Prostate gland (tissue), 2 donors: Measurements from ENCODE around the gene SMIM14. TPM values are rescaled to one million over a fixed set of nuclear protein-coding genes. Genes with fewer than 3 reads are reported as not detected.

Experiments
- DNase-seq: peaks from one replicate; pipeline ENCODE4 v3.0.0-alpha.2; 2019; ENCODE audit warnings: low spot score
- H3K27ac ChIP-seq, 2 donors: fragments of 200-600 bp; sonication (generic); 2 replicates each; pipeline ENCODE4 v1.5.1; 2017 to 2019
- H3K27me3 ChIP-seq: fragments of 200-600 bp; sonication (generic); replicated peaks from 2 replicates; pipeline ENCODE4 v1.5.1; 2019; ENCODE audit not compliant: insufficient read depth
- H3K36me3 ChIP-seq, 2 donors: fragments of 200-600 bp; sonication (generic); 1 replicate in 1 of 2; 2 replicates in 1 of 2; pipeline versions ENCODE4 v1.5.1 to v1.8.1; 2017 to 2019
- H3K4me1 ChIP-seq: fragments of 200-600 bp; sonication (generic); replicated peaks from 2 replicates; pipeline ENCODE4 v1.5.1; 2019
- H3K4me3 ChIP-seq, 2 donors: fragments of 200-600 bp; sonication (generic); 2 replicates each; pipeline ENCODE4 v1.5.1; 2017 to 2019
- H3K9me3 ChIP-seq: fragments of 200-600 bp; sonication (generic); 2 replicates; pipeline ENCODE4 v1.5.1; 2017
- POLR2A ChIP-seq: fragments of 450-650 bp; IDR thresholded peaks from one replicate; pipeline ENCODE4 v1.6.1; 2016; ENCODE audit warnings: antibody characterized with exemption, mild to moderate bottlenecking
- POLR2AphosphoS5 ChIP-seq: sonication (generic); formaldehyde crosslinking; IDR thresholded peaks from one replicate; pipeline ENCODE4 v1.6.1; 2017; ENCODE audit warnings: antibody characterized with exemption
- WGBS: methylation state at CpG from one replicate; pipeline ENCODE4 v1.1.5; 2018; 5-methylcytosine and 5-hydroxymethylcytosine counted together
- intact Hi-C: fragments of 100-400 bp; cut with DNase I; formaldehyde crosslinking; loops from one replicate; pipeline ENCODE4 v1.14.2; 2022
- total RNA-seq, 2 donors: library from RNA; depleted of rRNA; stranded (reverse); fragments of >200 nt; gene quantifications; one replicate each; pipeline ENCODE4 v1.1.0, GENCODE V29; 2016
- TF ChIP-seq, protein P1 (sequence below), 4 experiments: fragments of 200-600 bp in 2 of 4; fragments of 450-650 bp in 2 of 4; sonication (generic) in 2 of 4; IDR thresholded peaks; 1 replicate in 3 of 4; 2 replicates in 1 of 4; pipeline ENCODE4 v1.5.1; 2016 to 2019; ENCODE audit warnings: antibody characterized with exemption in 4 of 4, mild to moderate bottlenecking in 2 of 4, moderate library complexity in 2 of 4

SMIM14 gene
- total RNA-seq, 2 donors from 2014 or later, result 36.1 to 101 TPM

DNA sequence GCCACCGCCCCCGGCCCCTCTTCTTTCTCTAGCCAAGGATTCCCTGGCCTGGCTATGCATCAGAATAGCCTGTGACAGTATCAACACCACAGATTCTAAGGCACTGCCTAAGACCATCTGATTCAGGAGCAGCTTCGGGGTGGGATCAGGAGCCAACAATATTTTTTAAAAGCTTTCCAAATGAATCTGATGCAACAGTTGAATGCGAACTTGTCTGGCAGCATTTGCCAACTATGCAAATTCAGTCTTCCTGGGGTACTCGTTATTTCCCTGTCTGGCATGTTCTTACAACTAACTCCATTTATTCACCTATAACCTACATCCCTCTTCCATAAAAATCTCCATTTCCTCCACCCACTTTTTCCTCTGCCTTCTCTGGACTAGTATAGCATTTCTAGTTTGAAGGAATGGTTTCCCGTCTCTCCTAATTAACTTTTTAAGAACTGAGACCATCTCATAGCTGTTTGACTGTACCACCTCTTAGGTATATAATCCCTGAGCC lies 75.3 kb downstream of the SMIM14 start:
- no peak for TF ChIP-seq POLR2A
- TF ChIP-seq POLR2AphosphoS5, result no peak
- TF ChIP-seq, protein P1, sequence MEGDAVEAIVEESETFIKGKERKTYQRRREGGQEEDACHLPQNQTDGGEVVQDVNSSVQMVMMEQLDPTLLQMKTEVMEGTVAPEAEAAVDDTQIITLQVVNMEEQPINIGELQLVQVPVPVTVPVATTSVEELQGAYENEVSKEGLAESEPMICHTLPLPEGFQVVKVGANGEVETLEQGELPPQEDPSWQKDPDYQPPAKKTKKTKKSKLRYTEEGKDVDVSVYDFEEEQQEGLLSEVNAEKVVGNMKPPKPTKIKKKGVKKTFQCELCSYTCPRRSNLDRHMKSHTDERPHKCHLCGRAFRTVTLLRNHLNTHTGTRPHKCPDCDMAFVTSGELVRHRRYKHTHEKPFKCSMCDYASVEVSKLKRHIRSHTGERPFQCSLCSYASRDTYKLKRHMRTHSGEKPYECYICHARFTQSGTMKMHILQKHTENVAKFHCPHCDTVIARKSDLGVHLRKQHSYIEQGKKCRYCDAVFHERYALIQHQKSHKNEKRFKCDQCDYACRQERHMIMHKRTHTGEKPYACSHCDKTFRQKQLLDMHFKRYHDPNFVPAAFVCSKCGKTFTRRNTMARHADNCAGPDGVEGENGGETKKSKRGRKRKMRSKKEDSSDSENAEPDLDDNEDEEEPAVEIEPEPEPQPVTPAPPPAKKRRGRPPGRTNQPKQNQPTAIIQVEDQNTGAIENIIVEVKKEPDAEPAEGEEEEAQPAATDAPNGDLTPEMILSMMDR (IDR thresholded peaks at IDR 0.05), result no peak
- intact Hi-C loops, result no loop called here
- H3K27ac ChIP-seq, result no peak overlapping the region
- DNase-seq, result no peak
- WGBS, result 62% methylated on average over 6 of the region's 6 CpGs
- no peak overlapping the region for H3K4me3 ChIP-seq
- no peaks in the 10 kb centered on the region for H3K9me3 ChIP-seq
- H3K27me3 ChIP-seq, result no peaks in the 10 kb centered on the region
- no peaks in the 10 kb centered on the region for H3K36me3 ChIP-seq
- peaks cover 2% of the 10 kb centered on the region for H3K4me1 ChIP-seq

DNA sequence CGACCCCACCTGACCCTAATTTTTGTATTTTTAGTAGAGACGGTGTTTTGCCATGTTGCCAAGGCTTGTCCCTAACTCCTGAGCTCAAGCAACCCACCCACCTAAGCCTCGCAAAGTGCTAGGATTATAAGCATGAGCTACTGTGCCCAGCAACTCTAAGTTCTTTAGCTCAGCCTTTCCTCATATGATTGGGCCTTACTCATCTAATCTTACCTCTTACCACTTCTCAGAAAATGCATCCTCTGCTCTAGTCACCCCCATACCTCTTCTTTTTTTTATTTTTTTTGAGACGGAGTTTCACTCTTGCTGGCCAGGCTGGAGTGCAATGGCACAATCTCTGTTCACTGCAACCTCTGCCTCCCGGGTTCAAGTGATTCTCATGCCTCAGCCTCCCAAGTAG lies 75.9 kb downstream of the SMIM14 start:
- H3K36me3 ChIP-seq, result no peaks in the 10 kb centered on the region
- H3K9me3 ChIP-seq, result no peaks in the 10 kb centered on the region
- intact Hi-C loops, result no loop called here
- no peak for DNase-seq
- H3K4me1 ChIP-seq, result peaks cover 5% of the 10 kb centered on the region
- no peak overlapping the region for H3K4me3 ChIP-seq
- 97% methylated on average over 5 of the region's 5 CpGs for WGBS
- TF ChIP-seq, protein P1 (IDR thresholded peaks at IDR 0.05), result no peak
- no peak for TF ChIP-seq POLR2A
- no peak for TF ChIP-seq POLR2AphosphoS5
- H3K27me3 ChIP-seq, result no peaks in the 10 kb centered on the region
- no peak overlapping the region for H3K27ac ChIP-seq

DNA sequence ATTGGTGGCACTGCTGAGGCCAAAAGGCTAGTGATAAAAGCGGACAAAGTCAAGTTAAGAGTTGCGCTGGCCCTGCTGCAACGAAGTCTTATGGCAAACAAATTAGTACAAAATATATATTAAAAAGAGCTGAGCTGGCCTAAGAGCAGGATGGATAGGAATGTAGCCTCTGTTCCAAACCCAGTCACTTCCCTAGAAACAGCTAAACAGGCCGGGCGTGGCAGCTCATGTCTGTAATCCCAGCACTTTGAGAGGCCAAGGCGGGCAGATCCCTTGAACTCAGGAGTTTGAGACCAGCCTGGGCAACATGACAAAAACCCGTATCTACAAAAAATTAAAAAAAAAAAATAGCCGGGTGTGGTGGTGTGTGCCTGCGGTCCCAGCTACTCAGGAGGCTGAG lies 79.0 kb downstream of the SMIM14 start:
- peak overlapping the region in 1 of 2 donors; percentile 24 for H3K27ac ChIP-seq
- DNase-seq, result no peak
- 72% methylated on average over 9 of the region's 9 CpGs for WGBS

DNA sequence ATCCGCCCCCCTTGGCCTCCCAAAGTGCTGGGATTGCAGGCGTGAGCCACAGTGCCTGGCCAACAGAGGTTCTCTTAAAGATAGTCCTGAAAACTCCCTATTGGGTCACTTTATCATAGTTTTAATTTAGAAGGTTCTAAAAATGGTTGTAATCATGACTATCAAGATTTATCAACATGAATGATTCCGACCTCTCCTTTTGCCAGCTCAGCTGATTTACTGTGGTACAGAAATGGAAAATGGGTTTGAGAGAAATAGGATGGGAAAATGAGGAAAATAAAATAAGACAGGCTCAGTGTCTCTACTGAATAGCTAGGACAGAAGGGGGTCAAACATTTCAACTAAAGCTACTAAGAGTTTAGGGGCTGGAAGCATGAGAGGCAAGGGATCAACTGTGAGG lies 83.2 kb downstream of the SMIM14 start:
- Histone ChIP-seq H3K9me3 (no peaks in the 10 kb centered on the region), H3K4me1 (peaks cover 5% of the 10 kb centered on the region), H3K27ac (no peak overlapping the region), H3K36me3 (no peaks in the 10 kb centered on the region), H3K27me3 (no peaks in the 10 kb centered on the region), H3K4me3 (no peak overlapping the region)
- no peak for DNase-seq
- intact Hi-C loops, result no loop called here
- WGBS, result 100% methylated on average over 3 of the region's 3 CpGs
- no peak for TF ChIP-seq POLR2A

More for the DNA sequence above, 79.0 kb downstream of the SMIM14 start:
- TF ChIP-seq, protein P1 (IDR thresholded peaks at IDR 0.05), result no peak
- no peak for TF ChIP-seq POLR2A
- TF ChIP-seq POLR2AphosphoS5, result no peak
- intact Hi-C loops, result no loop called here
- Histone ChIP-seq H3K27me3 (no peaks in the 10 kb centered on the region), H3K4me3 (no peak overlapping the region), H3K9me3 (no peaks in the 10 kb centered on the region), H3K4me1 (peaks cover 5% of the 10 kb centered on the region), H3K36me3 (no peaks in the 10 kb centered on the region)

- intact Hi-C loops, result no loop called here
- TF ChIP-seq POLR2AphosphoS5 (peak; percentile 51), POLR2A (no peak)
- DNase-seq, result no peak
- H3K27ac ChIP-seq, result peak overlapping the region; percentile 50 to 73
- no peaks in the 10 kb centered on the region for H3K36me3 ChIP-seq
- no peak overlapping the region for H3K4me3 ChIP-seq
- no peaks in the 10 kb centered on the region for H3K27me3 ChIP-seq
- no peaks in the 10 kb centered on the region for H3K9me3 ChIP-seq
- H3K4me1 ChIP-seq, result peaks cover 5% of the 10 kb centered on the region
- 76% methylated on average over 3 of the region's 3 CpGs for WGBS
Measured at GRCh38 chr4:39548425-39549067, 90.1 kb downstream of the SMIM14 start.
